ENCODE measurements around the gene POU3F3.

POU3F3 gene

GRCh38 chr2:104871972-104872865 lies 18.3 kb downstream of the POU3F3 start:
- H3K4me3 ChIP-seq (ENCODE audit: low read depth, low read length): no peak overlapping the region
- TF ChIP-seq MAX (IDR thresholded peaks at IDR 0.05; ENCODE audit: low read depth, low read length) (no peak), MYC (IDR thresholded peaks at IDR 0.05; ENCODE audit: low read depth, low read length) (no peak), POLR2A (IDR thresholded peaks at IDR 0.05; ENCODE audit: extremely low read depth, insufficient read length) (no peak), CTCF (IDR thresholded peaks at IDR 0.05; ENCODE audit: low read depth, low read length) (no peak)
- no peak for DNase-seq (ENCODE audit: low read depth)

GRCh38 chr2:104872866-104873688 lies 19.2 kb downstream of the POU3F3 start:
- TF ChIP-seq POLR2A (IDR thresholded peaks at IDR 0.05; ENCODE audit: extremely low read depth, insufficient read length) (no peak), CTCF (IDR thresholded peaks at IDR 0.05; ENCODE audit: low read depth, low read length) (peak; percentile 76)
- DNase-seq (ENCODE audit: low read depth): peak; percentile 78
- no peak overlapping the region for H3K4me3 ChIP-seq (ENCODE audit: low read depth, low read length)

- no peak overlapping the region for H3K4me3 ChIP-seq (ENCODE audit: low read depth, low read length)
- DNase-seq (ENCODE audit: low read depth): no peak
- TF ChIP-seq POLR2A (IDR thresholded peaks at IDR 0.05; ENCODE audit: extremely low read depth, insufficient read length) (no peak), MAX (IDR thresholded peaks at IDR 0.05; ENCODE audit: low read depth, low read length) (no peak), CTCF (IDR thresholded peaks at IDR 0.05; ENCODE audit: low read depth, low read length) (no peak), MYC (IDR thresholded peaks at IDR 0.05; ENCODE audit: low read depth, low read length) (no peak)
Observed at GRCh38 chr2:104873689-104874054, 19.8 kb downstream of the POU3F3 start.

- H3K4me3 ChIP-seq (ENCODE audit: low read depth, low read length): no peak overlapping the region
- DNase-seq (ENCODE audit: low read depth): no peak
- TF ChIP-seq MYC (IDR thresholded peaks at IDR 0.05; ENCODE audit: low read depth, low read length): no peak
- no peak for TF ChIP-seq MAX (IDR thresholded peaks at IDR 0.05; ENCODE audit: low read depth, low read length)
- no peak for TF ChIP-seq CTCF (IDR thresholded peaks at IDR 0.05; ENCODE audit: low read depth, low read length)
- TF ChIP-seq POLR2A (IDR thresholded peaks at IDR 0.05; ENCODE audit: extremely low read depth, insufficient read length): no peak
Observed at GRCh38 chr2:104874230-104874629, 20.3 kb downstream of the POU3F3 start.

- H3K4me3 ChIP-seq (ENCODE audit: low read depth, low read length): no peak overlapping the region
- no peak for DNase-seq (ENCODE audit: low read depth)
- no peak for TF ChIP-seq MAX (IDR thresholded peaks at IDR 0.05; ENCODE audit: low read depth, low read length)
- no peak for TF ChIP-seq POLR2A (IDR thresholded peaks at IDR 0.05; ENCODE audit: extremely low read depth, insufficient read length)
Observed at GRCh38 chr2:104875262-104875661, 21.3 kb downstream of the POU3F3 start.
